NCI-H2227 (cell line): ENCODE measurements around the gene SLC35E1.
A peak's percentile ranks its signal among the peaks of the same experiment; 100 is the strongest.

Experiments used
- DNase-seq: peaks from one replicate; lab custom pipeline; 2025; ENCODE audit not compliant: unreplicated experiment; lab: John Stamatoyannopoulos, UW

The SLC35E1 gene

DNA sequence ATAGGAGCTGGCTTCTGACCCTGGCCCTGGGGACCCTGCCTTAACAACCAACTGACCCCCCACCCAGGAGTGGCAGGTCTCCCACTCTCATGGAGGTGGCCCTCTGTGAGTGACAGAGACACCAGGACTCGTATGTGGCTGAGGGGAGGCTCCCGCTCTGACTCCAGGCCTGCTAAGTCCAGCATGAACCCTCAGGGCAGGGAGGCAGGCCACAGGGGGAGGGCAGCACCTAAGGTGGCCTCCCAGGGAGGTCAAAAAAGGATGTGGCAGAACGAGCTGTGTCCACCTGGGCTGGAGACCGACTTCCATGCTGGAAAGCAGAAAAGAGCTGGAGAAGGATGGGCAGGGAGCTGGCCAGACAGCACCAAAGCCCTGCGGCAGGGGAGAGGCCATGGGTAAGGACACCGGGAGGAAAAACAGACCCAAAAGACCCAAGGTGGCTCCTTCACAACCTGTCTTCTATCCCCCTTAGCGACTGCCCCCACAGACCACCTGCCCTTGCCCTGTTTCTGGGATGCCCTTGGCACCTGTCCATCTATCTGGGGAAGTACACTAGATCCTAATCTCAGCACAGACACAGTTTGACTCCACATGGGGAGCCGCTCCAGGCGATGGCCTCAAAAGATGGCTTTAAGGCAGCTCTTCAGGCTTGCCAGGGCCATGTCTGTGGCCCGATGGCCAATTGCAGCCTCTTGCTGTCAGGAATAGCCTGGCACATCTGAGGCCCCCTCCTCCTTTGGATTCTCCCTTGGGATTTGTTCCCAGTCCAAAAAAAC, 10.5 kb upstream of the SLC35E1 start:
- no peak for DNase-seq

DNA sequence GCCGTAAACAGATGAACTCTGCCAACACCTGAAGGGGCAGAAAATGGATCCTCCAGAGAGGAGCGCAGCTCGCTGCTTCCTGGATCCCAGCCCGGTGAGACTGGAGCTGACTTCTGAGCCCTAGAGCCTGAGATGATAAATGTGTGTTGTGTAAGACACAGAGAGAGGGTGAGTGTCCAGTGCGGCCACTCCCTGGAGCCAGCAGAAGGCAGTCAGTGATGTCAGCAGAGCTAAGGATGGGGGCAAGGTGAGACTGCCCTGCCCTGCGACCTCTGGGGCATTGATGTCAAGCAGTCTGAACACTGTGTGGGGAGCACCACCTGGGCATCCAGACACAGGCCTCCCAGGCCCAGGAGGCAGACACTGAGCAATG, 9.7 kb upstream of the SLC35E1 start:
- DNase-seq = no peak

DNA sequence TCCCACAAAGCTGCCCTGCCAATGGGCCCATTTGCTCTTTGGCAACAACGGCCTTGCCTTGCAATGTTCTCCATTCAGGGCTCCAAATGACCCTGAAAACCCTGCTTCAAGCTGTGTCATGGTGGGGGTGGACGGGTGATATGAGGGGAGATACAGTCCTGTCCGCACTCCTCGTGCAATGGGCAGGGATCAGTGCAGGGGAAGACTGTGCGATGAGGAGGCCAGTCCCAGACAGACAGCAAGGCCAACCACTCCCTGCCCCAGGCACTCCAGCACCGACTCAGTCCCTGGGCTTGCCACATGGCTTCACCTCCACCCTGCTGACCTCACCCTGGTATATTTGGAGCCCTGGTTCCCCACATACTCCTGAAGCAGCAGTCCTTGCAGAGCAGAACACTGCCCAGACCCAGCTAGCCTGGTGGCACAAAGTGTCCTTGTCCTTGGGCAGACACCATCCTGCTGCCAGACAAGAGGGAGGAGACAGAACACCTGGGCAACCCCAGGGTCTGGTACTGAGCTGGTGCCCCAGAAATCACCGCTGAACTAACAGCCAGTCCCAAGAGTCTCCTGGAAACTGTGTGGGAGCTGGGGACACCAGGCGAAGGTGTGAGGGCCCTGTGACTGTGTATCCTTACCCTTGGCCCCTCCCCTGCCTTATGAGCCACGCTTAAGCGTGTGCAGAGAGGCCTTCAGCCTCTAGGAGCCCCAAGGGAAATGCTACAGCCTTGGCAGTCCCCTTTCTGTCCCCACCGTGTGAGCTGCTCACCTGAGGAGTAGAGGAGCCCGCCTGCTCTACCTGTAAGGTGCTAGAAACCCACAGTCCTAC, 9.1 kb upstream of the SLC35E1 start:
- DNase-seq = no peak

DNA sequence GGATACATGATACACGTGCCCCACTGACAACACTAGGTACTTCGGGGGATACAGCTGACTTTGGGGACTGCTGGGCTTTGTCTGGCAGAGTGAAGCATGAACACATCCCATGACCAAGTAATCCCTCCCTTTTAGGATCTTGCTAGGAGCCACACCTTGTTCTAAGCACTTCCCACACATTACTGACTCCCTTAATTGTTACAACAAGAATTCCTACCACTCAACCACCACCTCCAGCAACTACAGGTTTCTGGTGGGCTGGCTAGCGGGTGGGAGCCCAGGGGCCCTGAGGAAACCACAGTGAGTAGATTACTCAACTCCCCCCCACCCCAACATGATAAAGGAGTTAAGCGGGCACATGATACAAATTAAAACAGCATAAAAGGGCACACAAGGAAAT, 7.2 kb upstream of the SLC35E1 start:
- DNase-seq = no peak

DNA sequence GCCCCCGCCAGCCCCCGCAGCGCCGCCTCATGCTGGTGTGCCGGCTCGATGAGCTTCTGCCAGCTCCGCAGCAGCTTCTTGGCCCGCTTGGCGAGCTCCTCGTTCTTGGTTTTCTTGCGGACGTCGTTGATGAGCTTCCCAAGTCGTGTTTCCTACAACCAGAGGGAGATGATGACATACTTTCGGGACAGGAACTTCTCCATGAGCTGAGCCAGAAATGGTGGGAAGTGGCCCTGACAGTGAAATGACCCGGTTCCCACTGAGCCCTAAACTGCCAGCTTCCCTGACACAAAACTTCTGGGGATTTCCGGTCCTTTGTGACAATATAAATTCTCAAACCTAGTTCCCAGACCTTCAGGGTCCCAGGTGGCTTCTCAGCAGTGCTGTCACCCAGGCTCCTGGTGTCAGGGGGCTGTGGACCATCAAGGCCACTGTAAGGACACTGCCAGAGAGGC, 5.3 kb upstream of the SLC35E1 start:
- no peak for DNase-seq

DNA sequence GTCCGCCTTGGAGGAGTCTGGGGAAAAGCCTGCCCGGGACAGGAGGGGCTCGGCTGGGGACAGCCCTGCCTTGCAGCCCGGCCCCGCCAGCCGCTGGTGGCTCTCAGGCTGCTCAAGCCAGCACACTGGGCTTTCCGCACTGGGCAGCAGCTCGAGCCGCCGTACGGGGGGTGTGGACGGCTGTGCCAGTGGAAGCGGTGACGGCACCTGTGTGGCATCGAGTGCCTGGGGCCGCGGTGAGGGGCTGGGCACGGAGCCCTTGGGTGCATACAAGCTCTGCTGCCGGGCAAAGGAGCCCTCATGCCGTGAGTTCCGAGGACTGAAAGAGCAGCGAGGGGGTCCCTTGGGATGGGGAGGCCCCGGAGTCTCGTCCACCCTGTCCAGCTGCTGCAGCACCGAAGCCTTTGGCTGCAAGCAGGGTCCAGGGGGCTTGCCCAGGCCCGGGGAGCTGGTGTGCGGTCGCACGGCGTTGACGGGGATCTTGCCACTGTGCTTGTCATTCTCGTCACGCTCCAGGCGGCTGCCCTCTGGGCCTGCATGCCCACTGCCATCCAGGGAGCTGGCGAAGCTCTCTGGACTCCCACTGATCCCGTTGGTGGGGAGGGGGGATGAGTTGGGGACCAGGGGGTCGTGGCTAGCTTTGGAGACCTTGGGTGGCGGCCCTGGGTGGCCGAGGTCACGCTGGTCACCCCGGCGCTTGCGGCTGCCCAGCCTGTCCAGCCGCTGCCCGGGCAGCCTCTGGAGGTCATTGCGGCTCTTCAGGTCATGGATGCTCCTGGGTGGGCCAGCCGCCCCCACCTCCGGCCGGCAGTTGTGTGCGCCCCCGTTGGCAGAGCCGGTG, 4.7 kb upstream of the SLC35E1 start:
- no peak for DNase-seq

DNA sequence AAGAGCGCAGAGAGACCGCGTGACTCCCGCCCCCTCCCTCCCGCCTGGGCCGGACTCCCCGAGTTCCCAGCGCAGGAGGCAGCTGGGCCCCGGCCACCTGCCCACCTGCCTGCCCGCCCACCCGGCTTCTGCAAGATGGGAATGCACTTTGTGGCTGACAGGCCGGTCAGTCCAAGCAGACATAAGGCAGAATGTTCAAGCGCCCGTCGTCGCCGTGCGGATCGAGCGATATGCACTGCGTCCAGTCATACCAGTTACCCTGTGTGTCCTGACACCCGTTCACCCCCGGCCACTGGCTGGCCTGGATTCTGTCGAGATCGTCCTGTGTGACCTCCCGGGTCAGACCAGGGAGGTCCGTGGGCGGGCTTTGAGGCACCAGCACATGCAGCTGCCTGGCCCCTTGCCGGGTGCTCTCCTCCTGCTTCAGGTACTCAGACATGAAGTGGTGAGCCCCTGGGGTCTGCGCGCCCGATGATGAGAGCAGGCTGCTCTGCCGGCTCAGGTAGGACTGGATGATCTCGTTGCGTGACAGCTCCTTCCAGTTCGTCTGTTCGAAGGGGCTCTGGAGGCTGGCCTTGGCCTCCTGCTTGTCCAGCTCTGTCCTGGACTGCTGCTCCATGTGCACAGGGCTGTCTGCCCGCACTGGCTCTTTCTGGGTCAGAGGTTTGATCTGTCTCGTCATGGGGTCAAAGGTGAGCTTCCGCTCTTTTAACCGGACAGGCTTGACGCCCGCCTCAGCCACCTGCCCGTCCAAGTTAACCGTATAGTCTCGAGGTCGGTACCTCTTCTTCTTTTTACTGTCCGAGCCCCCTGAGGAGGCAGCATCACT, 3.9 kb upstream of the SLC35E1 start:
- no peak for DNase-seq

DNA sequence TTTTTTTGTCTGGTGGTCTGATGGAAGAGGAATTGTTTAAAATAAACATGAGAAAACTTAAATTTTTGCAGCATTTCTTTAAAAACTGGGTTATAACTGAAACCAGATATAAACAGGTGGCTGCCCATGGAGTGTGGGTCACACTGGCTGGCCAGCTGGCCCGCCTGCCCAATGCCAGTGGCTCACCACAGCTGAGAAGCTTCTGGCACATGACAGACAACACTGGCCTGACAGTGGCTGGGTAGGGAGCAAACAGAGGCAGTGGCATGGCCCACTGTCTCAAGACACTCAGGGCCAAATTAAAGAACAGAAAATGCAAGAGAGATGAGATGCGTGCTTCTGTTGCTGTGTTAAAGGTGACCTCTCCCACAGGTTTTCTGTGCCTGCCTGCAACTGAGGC, 3.1 kb upstream of the SLC35E1 start:
- DNase-seq = no peak

DNA sequence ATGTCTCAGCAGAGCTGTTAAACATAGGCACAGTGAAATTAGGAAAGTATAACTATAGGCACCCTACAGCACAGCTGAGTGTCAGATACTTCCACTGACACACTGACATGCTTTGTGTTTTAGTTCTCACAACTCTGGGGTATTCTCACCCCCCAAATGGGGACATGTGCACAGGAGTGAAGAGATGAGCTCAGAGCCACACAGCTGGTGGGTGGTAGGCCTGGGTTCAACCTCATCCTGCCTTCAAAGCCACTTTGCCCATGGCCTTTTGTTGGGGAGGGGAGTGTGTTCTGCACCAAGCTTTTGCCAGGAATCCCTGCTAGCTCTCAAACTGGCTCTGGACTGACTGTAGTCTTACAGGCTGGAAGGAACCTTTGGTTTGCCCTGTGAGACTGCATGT, 1.7 kb upstream of the SLC35E1 start:
- DNase-seq = no peak

DNA sequence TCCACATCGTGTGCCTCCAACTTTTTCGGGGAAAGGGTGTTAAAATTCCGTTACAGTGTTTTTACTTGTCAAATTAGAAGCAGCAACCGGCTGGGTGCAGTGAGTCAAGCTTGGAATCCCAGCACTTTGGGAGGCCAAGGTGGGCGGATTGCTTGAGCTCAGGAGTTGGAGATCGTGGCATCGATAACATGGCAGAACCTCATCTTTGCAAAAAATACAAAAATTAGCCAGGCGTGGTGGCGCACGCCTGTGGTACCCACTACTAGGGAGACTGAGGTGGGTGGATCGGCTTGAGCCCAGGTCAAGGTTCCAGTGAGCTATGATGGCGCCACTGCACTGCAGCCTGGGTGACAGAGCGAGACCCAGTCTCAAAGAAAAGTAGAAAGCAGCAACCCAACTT, 1.1 kb upstream of the SLC35E1 start:
- DNase-seq = no peak

DNA sequence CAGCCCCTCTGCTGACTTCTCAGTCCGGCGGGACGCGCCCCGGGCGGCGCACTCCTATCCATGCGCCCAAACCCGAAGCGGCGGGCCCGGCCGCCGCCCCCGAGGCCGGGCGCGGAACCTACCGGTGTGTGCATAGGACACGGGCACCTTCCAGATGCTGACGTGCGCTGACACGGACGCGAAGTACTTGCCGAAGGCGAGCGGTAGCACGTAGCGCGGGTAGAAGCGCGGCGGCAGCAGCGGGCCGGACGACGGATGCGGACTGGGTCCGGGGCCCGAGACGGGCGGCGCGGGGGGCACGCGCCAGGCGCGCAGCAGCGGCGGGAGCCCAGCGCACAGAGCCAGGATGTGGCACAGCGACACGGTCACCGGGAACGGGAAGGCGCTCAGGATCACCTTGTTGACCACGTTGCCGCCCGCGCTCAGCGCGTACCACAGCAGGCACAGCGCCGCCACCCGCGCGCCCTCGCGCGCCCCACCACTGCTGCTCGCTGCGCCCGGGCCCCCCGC, 338 bp downstream of the SLC35E1 start:
- DNase-seq = peak; percentile 43

DNA sequence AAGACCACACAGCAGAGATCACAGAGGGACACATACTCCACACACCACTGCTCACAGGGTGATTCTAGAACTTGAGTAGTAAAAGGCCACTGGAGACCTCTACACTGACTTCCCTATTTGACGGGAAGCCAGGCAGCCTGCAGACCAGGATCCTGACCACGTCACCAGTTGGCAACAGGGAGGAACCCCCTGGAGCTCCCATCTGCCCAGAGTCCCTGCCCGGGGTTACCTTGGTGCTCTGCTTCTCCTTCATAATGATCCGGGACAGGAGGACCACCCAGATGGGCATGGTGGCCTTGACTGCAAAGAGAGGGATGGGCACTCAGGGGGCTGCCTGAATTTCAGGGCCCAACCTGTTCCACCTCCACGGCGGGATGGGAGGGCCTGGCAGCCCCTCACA, 932 bp downstream of the SLC35E1 start:
- no peak for DNase-seq

DNA sequence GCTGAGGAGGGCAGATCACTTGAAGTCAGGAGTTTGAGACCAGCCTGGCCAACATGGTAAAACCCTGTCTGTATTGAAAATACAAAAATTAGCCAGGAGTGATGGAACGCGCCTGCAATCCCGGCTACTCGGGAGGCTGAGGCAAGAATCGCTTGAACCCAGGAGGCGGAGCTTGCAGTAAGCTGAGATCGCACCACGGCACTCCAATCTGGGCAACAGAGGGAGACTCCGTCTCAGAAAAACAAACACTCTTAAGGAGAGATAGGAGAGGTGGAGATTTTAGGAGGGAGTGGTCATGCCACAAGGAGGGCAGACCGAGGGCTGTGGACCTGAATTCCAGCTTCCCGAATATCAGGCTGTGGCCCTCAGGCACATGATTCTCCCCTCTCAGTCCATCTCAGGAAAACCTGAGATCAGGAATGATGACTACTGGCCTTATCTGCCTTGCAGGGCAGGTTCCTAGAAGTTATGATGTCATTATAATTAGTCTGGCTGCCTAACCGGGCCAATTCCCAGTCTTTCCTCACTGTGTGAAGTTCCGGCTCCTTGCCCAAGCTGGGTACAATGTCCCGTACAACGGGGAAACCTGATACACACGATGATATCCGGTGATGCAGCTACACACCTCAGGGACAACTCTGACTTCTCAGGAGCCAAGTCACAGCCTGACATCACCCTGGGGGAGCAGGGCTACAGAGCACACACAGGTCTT, 2.5 kb downstream of the SLC35E1 start:
- DNase-seq = no peak

DNA sequence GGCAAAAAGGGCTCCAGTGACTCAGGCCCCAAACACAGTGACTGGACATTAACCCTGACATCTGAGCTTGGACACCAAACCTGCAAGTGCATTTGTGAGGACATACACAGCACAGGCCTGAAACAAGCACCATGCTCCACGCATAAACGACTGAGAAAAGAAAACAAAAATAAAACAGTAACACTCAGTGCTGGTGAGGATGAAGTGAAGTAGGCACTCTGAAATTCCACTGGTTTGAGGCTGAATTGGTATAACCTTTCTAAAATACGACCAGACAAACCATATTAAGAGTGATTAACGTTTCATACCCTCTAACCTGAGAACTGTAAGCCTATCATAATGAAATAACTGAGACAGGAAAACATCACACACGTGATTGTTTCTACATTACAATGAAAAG, 5.5 kb downstream of the SLC35E1 start:
- DNase-seq = no peak

DNA sequence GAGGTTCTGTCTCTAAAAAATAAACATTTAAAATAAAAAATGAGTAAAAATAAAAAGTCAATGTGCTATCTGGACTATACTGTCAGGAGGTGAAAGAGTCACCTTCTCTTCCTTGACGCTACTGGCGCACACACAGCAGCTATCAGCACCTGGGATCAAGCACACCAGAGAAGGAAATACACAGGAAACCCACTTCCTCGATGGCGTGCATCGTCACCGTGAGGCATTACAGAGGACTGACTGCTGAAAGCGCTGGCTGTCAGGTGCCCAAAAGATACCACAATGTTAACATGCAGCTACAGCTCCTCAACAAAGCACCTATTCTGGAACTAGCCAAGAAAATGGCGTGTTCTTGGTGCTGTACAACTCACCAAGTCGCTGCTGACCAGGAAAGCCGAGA, 6.1 kb downstream of the SLC35E1 start:
- DNase-seq = no peak

DNA sequence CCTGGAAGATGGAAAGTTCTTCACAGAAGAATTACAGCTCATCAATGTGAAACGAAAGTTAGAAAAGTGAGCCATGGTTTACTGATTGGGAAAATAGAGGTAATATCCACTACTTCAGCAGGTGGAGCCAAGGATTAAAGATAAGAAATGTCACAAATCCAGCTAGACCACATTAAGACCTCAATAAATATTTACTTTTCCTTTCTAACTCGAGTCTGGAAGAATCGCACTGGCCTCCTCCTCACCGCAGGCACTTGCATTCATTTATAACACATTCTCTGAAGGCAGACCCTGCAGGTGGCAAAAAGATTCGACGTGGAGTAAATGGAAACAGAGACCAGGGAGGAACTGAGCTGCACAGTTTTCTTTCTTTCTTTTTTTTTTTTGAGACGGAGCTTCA, 7.4 kb downstream of the SLC35E1 start:
- DNase-seq = no peak

DNA sequence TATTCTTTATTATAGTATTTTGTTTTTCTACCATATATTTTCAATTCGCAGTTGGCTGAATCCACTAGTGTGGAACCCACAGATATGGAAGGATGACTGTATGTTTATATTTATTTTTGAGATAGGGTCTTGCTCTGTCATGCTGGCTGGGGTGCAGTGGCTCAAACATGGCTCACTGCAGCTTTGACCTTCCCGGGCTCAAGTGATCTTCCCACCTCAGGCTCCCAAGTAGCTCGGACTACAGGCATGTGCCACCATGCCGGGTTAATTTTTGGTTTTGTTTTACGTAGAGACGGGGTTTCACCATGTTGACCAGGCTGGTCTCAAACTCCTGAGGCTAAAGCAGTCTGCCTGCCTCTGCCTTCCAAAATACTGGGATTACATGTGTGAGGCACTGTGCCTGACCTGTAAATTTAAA, 9.6 kb downstream of the SLC35E1 start:
- no peak for DNase-seq

DNA sequence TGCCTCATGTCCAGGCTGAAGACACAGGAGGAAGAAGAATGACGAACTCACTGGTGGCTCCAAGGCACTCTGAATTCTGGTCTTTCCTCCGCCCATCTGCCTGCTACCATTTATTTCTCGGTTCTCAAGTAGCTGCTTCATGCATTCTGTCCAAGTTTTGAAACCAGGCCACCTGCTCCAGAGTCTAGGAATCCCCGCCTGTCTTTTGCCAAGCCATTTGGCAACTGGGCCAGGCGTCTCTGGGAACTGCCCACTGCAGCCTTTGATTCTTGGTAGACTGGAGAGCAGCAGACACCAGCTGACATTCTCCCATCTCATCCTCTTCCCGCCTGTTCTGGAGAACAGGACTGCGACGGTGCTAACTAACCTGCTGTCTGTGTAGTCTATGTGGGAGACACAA, 10.8 kb downstream of the SLC35E1 start:
- DNase-seq = no peak

DNA sequence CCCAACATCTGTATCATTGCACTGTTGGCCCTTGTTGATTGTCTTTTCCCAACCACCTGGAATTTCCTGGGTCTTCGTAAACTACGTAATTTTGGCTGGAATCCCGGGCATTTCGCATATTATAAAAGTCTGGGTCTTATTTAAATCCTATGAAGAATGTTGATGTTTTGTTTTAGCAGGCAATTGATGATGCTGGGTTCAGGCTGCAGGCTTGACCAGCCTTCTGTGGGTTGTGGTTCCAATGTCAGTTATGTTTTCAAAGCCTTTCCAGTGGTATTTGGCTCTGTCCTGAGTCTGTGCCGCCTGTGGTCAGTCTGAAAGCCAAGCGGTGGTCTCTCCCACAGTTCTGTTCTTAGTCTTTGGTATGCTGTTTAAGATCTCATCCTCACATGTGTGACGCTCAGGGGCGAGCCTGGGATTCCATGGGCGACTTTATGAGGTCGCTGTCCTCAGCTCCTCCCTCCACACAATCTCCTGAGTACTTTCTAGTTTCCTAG, 12.4 kb downstream of the SLC35E1 start:
- no peak for DNase-seq

DNA sequence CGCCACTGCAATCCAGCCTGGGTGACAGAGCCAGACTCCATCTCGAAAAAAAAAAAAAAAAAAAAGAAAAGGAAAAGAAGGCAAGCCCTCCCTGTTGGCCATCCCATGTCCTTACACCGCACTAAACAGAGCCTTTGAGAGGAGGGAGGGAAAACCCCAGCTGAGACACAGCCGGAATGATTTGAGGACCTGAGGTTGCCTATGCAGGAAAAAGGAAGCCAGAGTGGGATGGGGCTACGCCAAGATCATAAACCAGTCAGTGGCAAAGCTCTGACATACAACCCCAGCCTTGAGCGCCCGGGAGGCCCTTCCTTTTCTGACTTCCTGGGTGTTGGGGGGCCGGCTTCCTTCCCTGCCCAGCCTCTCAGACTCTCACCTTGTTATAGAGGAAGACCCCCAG, 17.4 kb downstream of the SLC35E1 start:
- DNase-seq = no peak
